ENCODE measurements around the gene GLRX. TPM values are rescaled to one million over a fixed set of nuclear protein-coding genes. Genes with fewer than 3 reads are reported as not detected.

GLRX gene
- total and polyA plus RNA-seq, 2 of the 4 experiments (the other 2 are of a cell fraction): 142 to 193 TPM

DNA sequence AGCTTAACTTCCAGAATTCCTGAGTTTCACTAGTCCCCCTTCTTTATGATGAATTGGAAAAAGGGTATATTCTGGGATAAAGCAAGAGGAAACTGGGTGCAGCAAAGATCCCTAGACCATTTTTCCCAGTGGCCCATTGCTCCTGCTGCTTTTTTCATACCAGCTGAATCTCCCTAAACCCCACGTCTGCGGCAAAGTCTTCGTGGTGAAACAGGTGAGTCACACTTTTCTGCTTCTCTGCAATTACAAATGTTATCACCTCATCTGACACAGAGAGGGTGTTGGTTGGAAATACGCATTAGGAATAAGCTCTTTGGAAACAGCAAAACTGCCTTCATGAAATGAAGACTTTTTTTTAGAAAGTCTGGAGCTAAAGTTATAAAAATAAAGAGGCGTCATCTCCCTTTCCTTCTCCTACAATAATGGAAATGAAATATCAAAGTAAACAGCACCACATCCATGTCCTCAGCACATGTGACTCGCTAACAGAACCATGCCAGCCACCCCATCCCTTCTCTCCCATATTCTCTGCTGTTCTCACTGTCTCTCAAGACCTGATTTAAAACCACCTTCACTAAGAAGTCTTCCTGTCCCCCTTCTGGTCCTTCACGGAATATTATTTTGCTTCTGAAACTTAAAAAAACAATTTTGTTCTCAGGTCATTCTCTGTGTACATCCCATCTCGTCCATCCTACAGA, 39.5 kb upstream of the GLRX start:
- peak overlapping the region; percentile 60 for H3K4me2 ChIP-seq (ENCODE audit: low read depth, low read length)
- no peaks in the 10 kb centered on the region for H3K27me3 ChIP-seq (ENCODE audit: control insufficient read depth, insufficient read depth, low read length)
- peak overlapping the region; percentile 98 for H2BK5ac ChIP-seq (ENCODE audit: low read depth, low read length, poor library complexity, severe bottlenecking)
- H2AK9ac ChIP-seq (replicated peaks; ENCODE audit: low read depth, low read length, poor library complexity): peak overlapping the region; percentile 65
- peak overlapping the region; percentile 61 for H2AFZ ChIP-seq (replicated peaks; ENCODE audit: low read length, poor library complexity)
- CTCF ChIA-PET: no interaction called here
- peak overlapping the region; percentile 96 for H4K5ac ChIP-seq (ENCODE audit: low read depth, low read length)
- peak overlapping the region; percentile 98 for H3K18ac ChIP-seq (ENCODE audit: low read depth, low read length)
- TF ChIP-seq CEBPB (IDR thresholded peaks at IDR 0.05; ENCODE audit: low read depth, low read length) (peak; percentile 2; the same call in 1 of the 2 replicates), MAFK (IDR thresholded peaks at IDR 0.05; ENCODE audit: low read depth, low read length) (no peak), FOS (IDR thresholded peaks at IDR 0.05; ENCODE audit: low read depth, low read length) (peak; percentile 22), BHLHE40 (IDR thresholded peaks at IDR 0.05; ENCODE audit: low read depth, low read length) (no peak), RCOR1 (IDR thresholded peaks at IDR 0.05; ENCODE audit: insufficient replicate concordance, low read length) (no peak), RAD21 (IDR thresholded peaks at IDR 0.05; ENCODE audit: low read length) (no peak)
- TF ChIP-seq, protein P1, sequence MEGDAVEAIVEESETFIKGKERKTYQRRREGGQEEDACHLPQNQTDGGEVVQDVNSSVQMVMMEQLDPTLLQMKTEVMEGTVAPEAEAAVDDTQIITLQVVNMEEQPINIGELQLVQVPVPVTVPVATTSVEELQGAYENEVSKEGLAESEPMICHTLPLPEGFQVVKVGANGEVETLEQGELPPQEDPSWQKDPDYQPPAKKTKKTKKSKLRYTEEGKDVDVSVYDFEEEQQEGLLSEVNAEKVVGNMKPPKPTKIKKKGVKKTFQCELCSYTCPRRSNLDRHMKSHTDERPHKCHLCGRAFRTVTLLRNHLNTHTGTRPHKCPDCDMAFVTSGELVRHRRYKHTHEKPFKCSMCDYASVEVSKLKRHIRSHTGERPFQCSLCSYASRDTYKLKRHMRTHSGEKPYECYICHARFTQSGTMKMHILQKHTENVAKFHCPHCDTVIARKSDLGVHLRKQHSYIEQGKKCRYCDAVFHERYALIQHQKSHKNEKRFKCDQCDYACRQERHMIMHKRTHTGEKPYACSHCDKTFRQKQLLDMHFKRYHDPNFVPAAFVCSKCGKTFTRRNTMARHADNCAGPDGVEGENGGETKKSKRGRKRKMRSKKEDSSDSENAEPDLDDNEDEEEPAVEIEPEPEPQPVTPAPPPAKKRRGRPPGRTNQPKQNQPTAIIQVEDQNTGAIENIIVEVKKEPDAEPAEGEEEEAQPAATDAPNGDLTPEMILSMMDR (conservative IDR thresholded peaks at IDR 0.05; ENCODE audit: low read depth, low read length): peak; percentile 18; the same call in 1 of the 2 replicates
- in situ Hi-C loops (cut with MboI; ENCODE audit: low sequenced_read_pairs): no loop called here
- H2BK15ac ChIP-seq (ENCODE audit: low read depth, low read length): peak overlapping the region; percentile 88
- peak overlapping the region; percentile 96 for H3K23ac ChIP-seq (ENCODE audit: low read depth, low read length)
- 100% methylated on average over 1 of the region's 8 CpGs; no CpG with 5 or more reads in 1 of the 2 experiments for WGBS, 2 experiments (ENCODE audit: extremely low coverage in 2 of 2, insufficient read length in 1 of 2)
- dilution Hi-C loops (cut with HindIII; ENCODE audit: low sequenced_read_pairs, unreplicated experiment): no loop called here
- H2AK5ac ChIP-seq (ENCODE audit: low read depth, low read length): peak overlapping the region; percentile 99
- H4K91ac ChIP-seq (ENCODE audit: insufficient read depth, low read depth, low read length): peak overlapping the region; percentile 97
- H3K4me1 ChIP-seq (ENCODE audit: control insufficient read depth, insufficient read depth, low read length): peaks cover 47% of the 10 kb centered on the region
- DNase-seq (peak; percentile 60), ATAC-seq (ENCODE audit: low read depth) (no peak)
- intact Hi-C loops (cut with micrococcal nuclease): loop anchor here (2.0 to 5.0 kb wide), 2 partner anchors 157 to 205 kb away; no protein-coding TSS in a partner anchor
- H3K79me1 ChIP-seq (ENCODE audit: low read depth in 1 of 2, low read length in 2 of 2): peaks cover 4 to 57% of the 10 kb centered on the region in 2 experiments; a peak in 3 of 4 replicates
- H3K4ac ChIP-seq (ENCODE audit: low read depth, low read length): peak overlapping the region; percentile 95
- H3K36me3 ChIP-seq (ENCODE audit: control insufficient read depth, insufficient read depth, low read length): no peaks in the 10 kb centered on the region
- peak overlapping the region; percentile 96 for H2BK120ac ChIP-seq (ENCODE audit: low read depth, low read length)
- no peak overlapping the region for H3K4me3 ChIP-seq (ENCODE audit: insufficient read depth, low read depth, low read length)
- peaks cover 34% of the 10 kb centered on the region for H3K9me1 ChIP-seq (ENCODE audit: insufficient read depth, low read length)
- no peaks in the 10 kb centered on the region for H4K20me1 ChIP-seq (ENCODE audit: insufficient read depth, low read length)
- H3K9ac ChIP-seq (ENCODE audit: low read depth, low read length): peak overlapping the region; percentile 36
- H3K14ac ChIP-seq (replicated peaks; ENCODE audit: low read depth, low read length): peak overlapping the region; percentile 97
- H4K8ac ChIP-seq (ENCODE audit: low read depth in 2 of 2, low read length in 2 of 2): peak overlapping the region; percentile 76 to 96
- peak overlapping the region; percentile 91 for H3K56ac ChIP-seq (ENCODE audit: extremely low read depth, insufficient read depth, low read length)
- peak overlapping the region; percentile 99 for H2BK20ac ChIP-seq (ENCODE audit: low read depth, low read length)
- H3K27ac ChIP-seq (ENCODE audit: insufficient read depth, low read length): peak overlapping the region; percentile 94
- H3K9me3 ChIP-seq (ENCODE audit: control insufficient read depth, insufficient read depth, low read length): no peaks in the 10 kb centered on the region
- POLR2A ChIA-PET (ENCODE audit: unreplicated experiment): interaction anchor here (0.6 kb wide), 1 partner anchor 18 kb away, joined by 11 read pairs; no protein-coding TSS in a partner anchor
- TSS peak; percentile 89 for BruUV-seq (replicated peaks)
